Loucy (cell line): ENCODE data around the gene YARS2.

Experiments
- CTCF ChIP-seq: fragments of 200-600 bp; sonication (generic); conservative IDR thresholded peaks from 2 replicates; pipeline ENCODE4 v1.5.1; 2014; ENCODE audit warnings: mild to moderate bottlenecking, antibody characterized with exemption, low read length
- EZH2phosphoT487 ChIP-seq: fragments of 200-600 bp; IDR thresholded peaks from 2 replicates; pipeline ENCODE4 v1.6.1; 2018; ENCODE audit warnings: antibody characterized with exemption, mild to moderate bottlenecking, moderate library complexity, borderline replicate concordance

DNA sequence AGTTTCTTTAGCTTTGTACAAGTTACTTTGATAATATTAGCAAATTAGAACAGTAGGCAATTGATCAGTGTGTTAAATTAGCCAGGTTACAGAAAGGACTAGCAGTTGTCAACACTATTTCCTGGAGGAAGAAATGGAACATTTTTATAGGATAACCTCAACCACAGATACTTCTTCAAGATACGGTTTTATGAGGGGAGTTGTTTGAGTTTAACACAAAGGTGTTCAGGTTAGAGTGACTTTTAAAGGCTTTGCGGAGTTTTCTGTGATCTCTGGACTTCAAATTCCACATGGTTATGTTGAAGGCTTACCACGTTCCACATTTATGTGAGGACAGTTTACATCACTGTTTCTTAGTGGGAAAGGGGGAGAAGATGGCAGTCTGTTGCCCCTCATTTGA, 19.3 kb downstream of the YARS2 start:
- TF ChIP-seq CTCF (no peak), EZH2phosphoT487 (no peak)
